Vein endothelial cell (primary cell): ENCODE measurements around the gene CAPS2. TPM values are rescaled to one million over a fixed set of nuclear protein-coding genes. Genes with fewer than 3 reads are reported as not detected.

ENCODE experiments used
- total RNA-seq: library from RNA; depleted of rRNA; stranded (reverse); fragments of >200 nt; gene quantifications from 2 replicates; pipeline ENCODE4 v1.2.3, GENCODE V29; 2012

The CAPS2 gene
- under 0.01 and 0.57 TPM in 2 replicates for total RNA-seq

GRCh38 chr12:75329918-75330826 is at the start of gene CAPS2:
Gene CAPS2 (minus strand): TSS chr12:75330324. CDS start chr12:75326498, 3,826 bp downstream.

DNA sequence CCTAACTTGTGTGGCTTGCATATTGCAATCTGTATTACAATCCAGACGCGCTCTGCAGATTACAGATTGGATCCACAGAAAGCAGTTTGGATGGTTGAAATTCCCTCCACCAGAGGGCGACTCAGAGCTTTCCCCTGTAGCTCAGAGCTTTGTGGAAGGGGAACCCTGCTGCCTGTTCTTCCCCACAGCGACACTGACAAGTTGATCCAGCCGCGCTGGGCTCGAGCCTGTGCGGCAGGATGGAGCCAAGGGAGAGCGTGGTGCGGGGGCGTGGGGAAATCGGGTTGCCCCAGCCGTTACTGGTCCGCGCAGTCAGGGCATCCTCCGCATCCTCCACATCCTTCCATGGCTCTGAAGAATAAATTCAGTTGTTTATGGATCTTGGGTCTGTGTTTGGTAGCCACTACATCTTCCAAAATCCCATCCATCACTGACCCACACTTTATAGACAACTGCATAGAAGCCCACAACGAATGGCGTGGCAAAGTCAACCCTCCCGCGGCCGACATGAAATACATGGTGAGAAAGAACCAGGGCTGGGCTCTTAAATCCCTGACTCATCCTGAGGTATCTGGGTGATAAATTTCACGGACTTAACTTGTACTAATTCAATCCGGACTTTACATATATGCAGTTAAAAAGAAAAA is 4.4 kb upstream of the CAPS2 start, which contains the start of gene GLIPR1L1:
Gene GLIPR1L1, plus strand, starts transcription at position 287 of the 647 bp plus-strand sequence. Its CDS starts 59 bp downstream, at position 346.

Other genes with a start within 250 kb of the CAPS2 start
- gene KCNC2, start 120.5 kb downstream of the CAPS2 start, total RNA-seq, result not detected in 2 replicates
- gene GLIPR1L1, start 4.3 kb upstream of the CAPS2 start, total RNA-seq, result not detected in 2 replicates
- 0.33 TPM in 1 of 2 replicates, not detected in the other for gene GLIPR1L2, start 60.8 kb upstream of the CAPS2 start, total RNA-seq
- 17.6 and 24.8 TPM in 2 replicates for gene GLIPR1, start 150.4 kb upstream of the CAPS2 start, total RNA-seq
- 28.1 and 58.1 TPM in 2 replicates for gene KRR1, start 181.3 kb upstream of the CAPS2 start, total RNA-seq